ENCODE results near the gene PLK5.
"Not testable (repeated sequence)": the region's sequence is repeated elsewhere in the genome, so short reads cannot be mapped to it uniquely, and the experiment has no call there.

Gene PLK5

DNA sequence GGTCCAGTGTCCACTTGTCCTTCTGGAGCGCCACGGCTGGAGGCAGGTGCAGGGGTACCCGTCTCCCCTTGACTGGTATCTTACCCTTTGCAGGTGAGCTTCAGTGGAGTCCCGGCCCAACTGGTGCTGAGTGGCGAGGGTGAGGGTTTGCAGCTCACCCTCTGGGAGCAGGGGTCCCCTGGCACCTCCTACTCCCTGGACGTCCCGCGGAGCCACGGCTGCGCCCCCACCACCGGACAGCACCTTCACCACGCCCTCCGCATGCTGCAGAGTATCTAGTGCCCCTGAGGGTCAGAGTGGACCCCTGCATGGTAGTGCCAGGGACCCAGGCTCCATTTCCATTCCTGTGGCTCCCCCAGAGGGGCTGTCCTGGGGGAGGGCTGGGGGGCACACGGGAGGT, 11.1 kb downstream of the PLK5 start:
- Histone ChIP-seq H3K4me3 (ENCODE audit: low read depth, low read length) (no peak overlapping the region), H3K27ac (no peak overlapping the region), H3K27me3 (ENCODE audit: control insufficient read depth, insufficient read depth, low read length) (no peaks in the 10 kb centered on the region), H3K36me3 (ENCODE audit: control insufficient read depth, insufficient read depth, low read length) (no peaks in the 10 kb centered on the region), H3K4me1 (no peaks in the 10 kb centered on the region), H3K9me3 (ENCODE audit: control insufficient read depth, low read length) (no peaks in the 10 kb centered on the region), H3K4me2 (ENCODE audit: low read length) (no peak overlapping the region), H2AFZ (no peak overlapping the region), H3K79me2 (no peaks in the 10 kb centered on the region), H3K9ac (no peak overlapping the region)
- no peak for TF ChIP-seq CTCF (IDR thresholded peaks at IDR 0.05)

- H3K27me3 ChIP-seq (ENCODE audit: control insufficient read depth, insufficient read depth, low read length); H3K4me3 ChIP-seq (ENCODE audit: low read depth, low read length); H3K9me3 ChIP-seq (ENCODE audit: control insufficient read depth, low read length); H3K4me2 ChIP-seq (ENCODE audit: low read length); H2AFZ ChIP-seq; H3K36me3 ChIP-seq (ENCODE audit: control insufficient read depth, insufficient read depth, low read length); H3K9ac ChIP-seq; H3K4me1 ChIP-seq; H3K79me2 ChIP-seq; H3K27ac ChIP-seq: not testable (repeated sequence)
Observed at GRCh38 chr19:1535699-1536098, 11.8 kb downstream of the PLK5 start.

- Histone ChIP-seq H3K4me3 (ENCODE audit: low read depth, low read length) (no peak overlapping the region), H3K79me2 (no peaks in the 10 kb centered on the region), H3K27me3 (ENCODE audit: control insufficient read depth, insufficient read depth, low read length) (no peaks in the 10 kb centered on the region), H2AFZ (no peak overlapping the region), H3K4me1 (no peaks in the 10 kb centered on the region), H3K36me3 (ENCODE audit: control insufficient read depth, insufficient read depth, low read length) (no peaks in the 10 kb centered on the region), H3K4me2 (ENCODE audit: low read length) (no peak overlapping the region), H3K9me3 (ENCODE audit: control insufficient read depth, low read length) (no peaks in the 10 kb centered on the region), H3K9ac (no peak overlapping the region), H3K27ac (no peak overlapping the region)
- no peak for TF ChIP-seq CTCF (IDR thresholded peaks at IDR 0.05)
Observed at GRCh38 chr19:1538978-1539377, 15.1 kb downstream of the PLK5 start.

GRCh38 chr19:1539749-1540148, 15.9 kb downstream of the PLK5 start:
- not testable (repeated sequence) for H3K79me2 ChIP-seq; H3K4me3 ChIP-seq (ENCODE audit: low read depth, low read length); H3K36me3 ChIP-seq (ENCODE audit: control insufficient read depth, insufficient read depth, low read length); H3K27ac ChIP-seq; H3K9me3 ChIP-seq (ENCODE audit: control insufficient read depth, low read length); H3K9ac ChIP-seq; H3K27me3 ChIP-seq (ENCODE audit: control insufficient read depth, insufficient read depth, low read length); H3K4me1 ChIP-seq; H2AFZ ChIP-seq; H3K4me2 ChIP-seq (ENCODE audit: low read length)

- no peaks in the 10 kb centered on the region for H3K4me1 ChIP-seq
- no peak overlapping the region for H3K9ac ChIP-seq
- H3K79me2 ChIP-seq: no peaks in the 10 kb centered on the region
- H3K9me3 ChIP-seq (ENCODE audit: control insufficient read depth, low read length): no peaks in the 10 kb centered on the region
- H3K4me3 ChIP-seq (ENCODE audit: low read depth, low read length): no peak overlapping the region
- TF ChIP-seq CTCF (IDR thresholded peaks at IDR 0.05): no peak
- no peak overlapping the region for H2AFZ ChIP-seq
- H3K27ac ChIP-seq: no peak overlapping the region
- no peaks in the 10 kb centered on the region for H3K36me3 ChIP-seq (ENCODE audit: control insufficient read depth, insufficient read depth, low read length)
- no peak overlapping the region for H3K4me2 ChIP-seq (ENCODE audit: low read length)
- no peaks in the 10 kb centered on the region for H3K27me3 ChIP-seq (ENCODE audit: control insufficient read depth, insufficient read depth, low read length)
Observed at GRCh38 chr19:1540365-1540925, 16.6 kb downstream of the PLK5 start.

- H3K9ac ChIP-seq: no peak overlapping the region
- H3K27ac ChIP-seq: no peak overlapping the region
- H3K4me1 ChIP-seq: no peaks in the 10 kb centered on the region
- H3K4me2 ChIP-seq (ENCODE audit: low read length): no peak overlapping the region
- H3K4me3 ChIP-seq (ENCODE audit: low read depth, low read length): no peak overlapping the region
- no peaks in the 10 kb centered on the region for H3K79me2 ChIP-seq
- no peaks in the 10 kb centered on the region for H3K27me3 ChIP-seq (ENCODE audit: control insufficient read depth, insufficient read depth, low read length)
- TF ChIP-seq CTCF (IDR thresholded peaks at IDR 0.05): no peak
- no peaks in the 10 kb centered on the region for H3K9me3 ChIP-seq (ENCODE audit: control insufficient read depth, low read length)
- no peak overlapping the region for H2AFZ ChIP-seq
- H3K36me3 ChIP-seq (ENCODE audit: control insufficient read depth, insufficient read depth, low read length): no peaks in the 10 kb centered on the region
Observed at GRCh38 chr19:1549332-1549945, 25.6 kb downstream of the PLK5 start.
